Panc1 (cell line): ENCODE measurements around the gene CALCOCO2.

Experiments used
- CTCF ChIP-seq: fragments of 450-650 bp; IDR thresholded peaks from 2 replicates; pipeline ENCODE4 v1.5.1; 2017; ENCODE audit warnings: mild to moderate bottlenecking
- POLR2AphosphoS5 ChIP-seq: IDR thresholded peaks from 2 replicates; pipeline ENCODE4 v1.6.1; 2012; ENCODE audit warnings: mild to moderate bottlenecking, low read depth, low read length, moderate library complexity

- TF ChIP-seq POLR2AphosphoS5 (no peak), CTCF (no peak)
Measured at GRCh38 chr17:48910370-48910769, 79.5 kb downstream of the CALCOCO2 start.
